GM19328 (cell line): ENCODE measurements around the gene MEDAG.

Experiments
- ATAC-seq: cut with Tn5 transposase; IDR thresholded peaks from one replicate; pipeline ENCODE4 v1.9.1; 2021; ENCODE audit warnings: mild to moderate bottlenecking, moderate library complexity; ENCODE audit not compliant: unreplicated experiment

Gene MEDAG

GRCh38 chr13:30936971-30937370, 30.9 kb downstream of the MEDAG start:
- ATAC-seq: no peak

GRCh38 chr13:30943881-30944280, 37.8 kb downstream of the MEDAG start:
- no peak for ATAC-seq

GRCh38 chr13:30957258-30957943, 51.3 kb downstream of the MEDAG start:
- no peak for ATAC-seq

GRCh38 chr13:30959678-30960077, 53.6 kb downstream of the MEDAG start:
- no peak for ATAC-seq

- no peak for ATAC-seq
Measured at GRCh38 chr13:30963791-30964190, 57.7 kb downstream of the MEDAG start.

- no peak for ATAC-seq
Measured at GRCh38 chr13:30965380-30965779, 59.3 kb downstream of the MEDAG start.

- ATAC-seq: no peak
Measured at GRCh38 chr13:30966101-30966500, 60.0 kb downstream of the MEDAG start.

- no peak for ATAC-seq
Measured at GRCh38 chr13:30968846-30969245, 62.8 kb downstream of the MEDAG start.

GRCh38 chr13:30971575-30971974, 65.5 kb downstream of the MEDAG start:
- no peak for ATAC-seq

- no peak for ATAC-seq
Measured at GRCh38 chr13:30972888-30973377, 66.9 kb downstream of the MEDAG start.

- ATAC-seq: no peak
Measured at GRCh38 chr13:30974350-30974749, 68.3 kb downstream of the MEDAG start.
